UCSD-AML1 (cell line): Measurements from ENCODE around the gene LRG1.

Experiments
- DNase-seq: peaks from one replicate; lab custom pipeline; 2025; ENCODE audit not compliant: unreplicated experiment; lab: John Stamatoyannopoulos, UW

LRG1 gene

DNA sequence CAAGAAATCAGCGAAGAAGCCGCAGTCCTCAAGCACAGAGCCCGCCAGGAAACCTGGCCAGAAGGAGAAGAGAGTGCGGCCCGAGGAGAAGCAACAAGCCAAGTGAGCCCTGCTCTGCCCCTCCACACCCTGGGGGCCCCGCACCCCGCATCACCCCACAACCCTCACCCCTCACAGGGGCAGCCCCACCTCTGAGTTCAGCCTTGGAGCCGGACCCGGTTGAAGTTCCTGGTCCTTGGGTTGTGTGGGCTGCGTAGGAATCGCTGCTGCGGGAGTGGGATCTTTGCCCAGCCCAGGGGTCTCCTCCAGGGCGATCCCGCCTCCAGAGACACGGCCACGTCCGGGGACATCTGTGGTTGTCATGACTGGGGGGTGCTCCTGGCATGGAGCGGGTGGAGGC lies 43.5 kb downstream of the LRG1 start:
- DNase-seq: no peak

DNA sequence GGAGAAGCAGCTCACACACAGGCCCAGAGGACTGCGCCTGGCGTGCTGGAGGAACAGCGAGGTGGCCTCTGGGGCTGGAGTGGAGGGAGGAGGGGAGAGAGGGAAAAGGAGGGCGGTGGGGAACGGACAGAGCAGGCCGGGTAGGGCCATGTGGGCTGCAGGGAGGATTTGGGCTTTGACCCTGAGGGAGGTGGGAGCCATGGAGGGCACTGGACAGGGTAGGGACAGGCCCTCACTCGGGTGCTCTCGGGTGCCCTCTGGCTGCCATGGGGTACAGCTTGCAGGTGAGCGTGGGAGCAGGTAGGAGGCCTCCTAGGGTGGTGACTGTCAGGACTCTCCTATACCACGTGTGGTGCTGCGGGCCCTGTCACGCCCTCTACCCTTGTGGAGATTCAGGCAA lies 44.4 kb downstream of the LRG1 start:
- DNase-seq: no peak

DNA sequence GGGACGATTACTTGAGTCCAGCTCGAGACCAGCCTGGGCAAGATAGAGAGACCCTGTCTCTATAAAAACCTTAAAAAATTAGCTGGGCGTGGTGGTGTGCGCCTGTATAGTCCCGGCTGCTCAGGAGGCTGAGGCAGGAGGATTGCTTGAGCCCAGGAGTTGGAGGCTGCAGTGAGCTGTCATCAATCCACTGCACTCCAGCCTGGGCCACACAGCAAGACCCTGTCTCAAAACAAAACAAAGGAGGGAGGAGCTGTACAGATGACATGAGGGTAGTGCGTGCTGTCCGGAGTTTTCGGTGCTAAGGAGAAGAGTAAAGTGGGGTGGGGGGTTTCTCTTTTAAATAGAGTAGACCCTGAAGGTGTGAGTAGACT lies 45.2 kb downstream of the LRG1 start:
- no peak for DNase-seq

DNA sequence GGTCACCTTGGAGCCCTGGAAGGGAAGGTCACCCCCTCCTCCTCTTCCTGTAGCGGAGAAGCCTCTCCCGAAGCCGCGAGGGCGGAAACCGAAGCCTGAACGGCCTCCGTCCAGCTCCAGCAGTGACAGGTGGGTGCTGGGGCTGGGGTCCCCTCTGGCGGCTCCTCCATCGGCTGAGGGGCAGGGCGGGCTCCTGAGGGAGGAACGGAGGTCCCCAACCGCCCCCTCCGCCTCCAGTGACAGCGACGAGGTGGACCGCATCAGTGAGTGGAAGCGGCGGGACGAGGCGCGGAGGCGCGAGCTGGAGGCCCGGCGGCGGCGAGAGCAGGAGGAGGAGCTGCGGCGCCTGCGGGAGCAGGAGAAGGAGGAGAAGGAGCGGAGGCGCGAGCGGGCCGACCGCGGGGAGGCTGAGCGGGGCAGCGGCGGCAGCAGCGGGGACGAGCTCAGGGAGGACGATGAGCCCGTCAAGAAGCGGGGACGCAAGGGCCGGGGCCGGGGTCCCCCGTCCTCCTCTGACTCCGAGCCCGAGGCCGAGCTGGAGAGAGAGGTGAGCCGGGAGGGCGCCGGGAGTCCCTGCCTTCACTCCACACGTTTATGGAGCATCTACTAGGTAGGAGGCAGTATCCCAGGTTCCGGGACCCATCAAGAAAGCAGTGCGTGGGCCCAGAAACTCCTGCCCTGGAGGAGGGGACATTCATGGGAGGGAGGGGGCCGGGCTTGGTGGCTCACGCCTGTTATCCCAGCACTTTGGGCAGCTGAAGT lies 45.7 kb downstream of the LRG1 start:
- no peak for DNase-seq

DNA sequence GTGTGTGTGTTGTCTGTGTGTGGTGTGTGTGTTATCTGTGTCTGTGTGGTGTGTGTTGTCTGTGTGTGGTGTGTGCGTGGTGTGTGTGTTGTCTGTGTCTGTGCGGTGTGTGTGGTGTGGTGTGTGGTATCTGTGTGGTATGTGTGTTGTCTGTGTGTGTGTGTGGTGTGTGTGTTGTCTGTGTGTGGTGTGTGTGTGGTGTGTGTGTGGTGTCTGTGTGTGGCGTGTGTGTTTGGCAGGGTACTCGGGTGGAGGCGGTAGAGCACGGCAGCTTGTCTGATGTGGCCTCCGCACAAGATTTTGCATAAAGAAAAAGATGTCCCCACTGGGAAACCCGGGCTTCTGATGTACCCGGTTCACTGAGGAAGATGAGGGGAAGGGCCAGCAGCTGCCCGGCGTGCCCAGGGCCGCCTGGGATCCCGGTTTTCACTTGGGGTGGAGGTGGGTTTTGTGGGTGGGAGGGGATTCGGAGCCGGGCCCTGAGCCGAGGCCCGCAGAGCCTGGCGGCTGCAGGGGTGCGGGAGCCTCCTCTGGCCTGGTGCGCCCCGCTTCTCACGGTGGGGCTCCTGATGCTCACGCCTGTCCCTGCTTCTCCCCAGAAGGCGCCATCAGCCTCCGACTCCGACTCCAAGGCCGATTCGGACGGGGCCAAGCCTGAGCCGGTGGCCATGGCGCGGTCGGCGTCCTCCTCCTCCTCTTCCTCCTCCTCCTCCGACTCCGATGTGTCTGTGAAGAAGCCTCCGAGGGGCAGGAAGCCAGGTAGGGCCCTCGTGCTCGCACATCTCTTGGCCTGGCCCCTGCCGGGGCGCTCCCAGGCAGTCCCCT lies 46.5 kb downstream of the LRG1 start:
- DNase-seq: no peak

DNA sequence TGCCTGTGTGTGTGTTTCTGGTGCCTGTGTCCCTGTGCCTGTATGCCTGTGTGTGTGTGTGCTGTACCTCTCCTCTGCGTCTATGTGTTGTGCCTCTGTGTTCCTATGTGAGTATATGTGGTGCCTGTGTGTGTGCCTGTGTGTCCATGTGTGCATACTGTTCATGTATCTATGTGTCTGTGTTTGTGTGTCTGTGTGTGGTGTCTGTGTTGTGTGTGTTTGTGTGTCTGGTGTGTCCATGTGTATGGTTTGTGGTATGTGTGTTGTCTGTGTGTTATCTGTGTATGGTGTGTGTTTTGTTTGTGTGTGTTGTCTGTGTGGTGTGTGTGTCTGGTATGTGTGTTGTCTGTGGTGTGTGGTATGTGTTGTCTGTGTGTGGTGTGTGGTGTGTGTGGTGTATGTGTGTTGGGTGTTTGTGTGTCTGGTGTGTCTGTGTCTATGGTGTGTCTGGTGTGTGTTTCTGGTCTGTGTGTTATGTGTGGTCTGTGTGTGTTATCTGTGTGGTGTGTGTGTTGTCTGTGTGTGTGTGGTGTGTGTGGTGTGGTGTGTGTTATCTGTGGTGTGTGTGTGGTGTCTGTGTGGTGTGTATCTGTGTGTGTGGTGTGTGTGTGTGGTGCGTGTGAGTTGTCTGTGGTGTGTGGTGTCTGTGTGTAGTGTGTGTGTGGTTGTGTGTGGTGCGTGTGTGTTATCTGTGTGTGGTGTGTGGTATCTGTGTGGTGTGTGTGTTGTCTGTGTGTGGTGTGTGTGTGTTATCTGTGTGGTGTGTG lies 47.3 kb downstream of the LRG1 start:
- no peak for DNase-seq

DNA sequence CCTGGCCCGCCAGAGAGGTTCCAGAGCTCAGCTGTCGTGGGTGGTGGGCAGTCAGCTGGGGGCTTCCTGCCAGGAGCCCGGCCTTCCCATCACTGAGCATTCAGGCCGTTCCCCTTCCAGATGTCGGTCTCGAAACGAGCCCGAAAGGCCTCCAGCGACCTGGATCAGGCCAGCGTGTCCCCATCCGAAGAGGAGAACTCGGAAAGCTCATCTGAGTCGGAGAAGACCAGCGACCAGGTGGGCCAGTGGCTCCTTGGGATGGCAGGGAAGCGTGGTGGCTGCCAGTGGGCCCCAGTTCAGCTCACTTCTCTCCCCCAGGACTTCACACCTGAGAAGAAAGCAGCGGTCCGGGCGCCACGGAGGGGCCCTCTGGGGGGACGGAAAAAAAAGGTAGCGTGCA lies 48.4 kb downstream of the LRG1 start:
- no peak for DNase-seq

DNA sequence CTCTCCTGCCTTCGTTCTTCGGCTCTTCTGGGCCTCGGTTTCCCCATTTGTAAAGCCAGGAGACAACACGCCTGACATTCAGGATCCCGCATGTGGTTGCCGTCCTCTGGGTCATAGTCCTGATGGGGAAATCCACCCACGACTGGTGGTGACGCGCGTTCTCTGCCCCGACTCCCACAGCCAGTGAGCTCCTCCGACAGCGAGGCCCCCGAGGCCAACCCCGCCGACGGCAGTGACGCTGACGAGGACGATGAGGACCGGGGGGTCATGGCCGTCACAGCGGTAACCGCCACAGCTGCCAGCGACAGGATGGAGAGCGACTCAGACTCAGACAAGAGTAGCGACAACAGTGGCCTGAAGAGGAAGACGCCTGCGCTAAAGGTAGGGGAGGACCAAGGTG lies 51.3 kb downstream of the LRG1 start:
- no peak for DNase-seq

DNA sequence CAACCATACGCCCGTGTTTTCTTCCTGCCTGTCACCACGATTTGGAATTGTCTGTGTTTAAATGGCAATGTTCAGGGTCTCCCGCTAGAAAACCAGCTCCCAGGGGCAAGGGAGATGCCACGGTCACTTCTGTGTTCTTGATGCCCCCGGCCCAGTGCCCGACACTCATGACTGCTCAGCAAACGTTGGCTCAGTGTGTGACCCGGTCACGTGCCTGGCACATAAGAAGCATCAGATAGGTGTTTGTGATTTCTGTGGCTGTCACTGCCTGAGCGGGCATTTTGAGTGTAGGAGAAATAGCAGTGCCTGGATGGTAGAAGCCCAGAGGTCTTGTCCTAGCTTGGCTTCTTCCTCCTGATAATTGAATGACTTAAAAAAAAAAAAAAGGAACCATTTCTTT lies 52.3 kb downstream of the LRG1 start:
- DNase-seq: no peak
